ENCODE measurements around the gene APOA5.

APOA5 gene

DNA sequence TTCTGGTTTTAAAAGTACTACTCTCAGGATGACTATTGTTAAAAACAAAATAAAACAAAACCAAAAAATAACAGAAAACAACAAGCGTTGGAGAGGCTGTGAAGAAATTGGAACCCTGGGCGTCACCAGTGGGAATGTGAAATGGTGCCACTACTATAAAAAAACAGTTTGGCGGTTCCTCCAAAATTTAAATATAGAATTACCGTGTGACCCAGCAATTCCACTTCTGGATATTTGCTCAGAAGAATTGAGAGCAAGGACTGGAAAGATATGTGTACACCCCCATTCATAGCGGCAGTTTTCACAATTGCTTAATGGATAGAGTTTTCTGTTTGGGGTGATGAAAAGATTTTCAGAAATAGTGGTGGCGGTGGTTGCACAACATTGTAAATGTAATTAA, 22.8 kb upstream of the APOA5 start:
- no peak for DNase-seq (ENCODE audit: extremely low read depth, low read depth)
- TF ChIP-seq, protein P1, sequence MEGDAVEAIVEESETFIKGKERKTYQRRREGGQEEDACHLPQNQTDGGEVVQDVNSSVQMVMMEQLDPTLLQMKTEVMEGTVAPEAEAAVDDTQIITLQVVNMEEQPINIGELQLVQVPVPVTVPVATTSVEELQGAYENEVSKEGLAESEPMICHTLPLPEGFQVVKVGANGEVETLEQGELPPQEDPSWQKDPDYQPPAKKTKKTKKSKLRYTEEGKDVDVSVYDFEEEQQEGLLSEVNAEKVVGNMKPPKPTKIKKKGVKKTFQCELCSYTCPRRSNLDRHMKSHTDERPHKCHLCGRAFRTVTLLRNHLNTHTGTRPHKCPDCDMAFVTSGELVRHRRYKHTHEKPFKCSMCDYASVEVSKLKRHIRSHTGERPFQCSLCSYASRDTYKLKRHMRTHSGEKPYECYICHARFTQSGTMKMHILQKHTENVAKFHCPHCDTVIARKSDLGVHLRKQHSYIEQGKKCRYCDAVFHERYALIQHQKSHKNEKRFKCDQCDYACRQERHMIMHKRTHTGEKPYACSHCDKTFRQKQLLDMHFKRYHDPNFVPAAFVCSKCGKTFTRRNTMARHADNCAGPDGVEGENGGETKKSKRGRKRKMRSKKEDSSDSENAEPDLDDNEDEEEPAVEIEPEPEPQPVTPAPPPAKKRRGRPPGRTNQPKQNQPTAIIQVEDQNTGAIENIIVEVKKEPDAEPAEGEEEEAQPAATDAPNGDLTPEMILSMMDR (IDR thresholded peaks at IDR 0.05; ENCODE audit: low read depth, low read length): no peak

DNA sequence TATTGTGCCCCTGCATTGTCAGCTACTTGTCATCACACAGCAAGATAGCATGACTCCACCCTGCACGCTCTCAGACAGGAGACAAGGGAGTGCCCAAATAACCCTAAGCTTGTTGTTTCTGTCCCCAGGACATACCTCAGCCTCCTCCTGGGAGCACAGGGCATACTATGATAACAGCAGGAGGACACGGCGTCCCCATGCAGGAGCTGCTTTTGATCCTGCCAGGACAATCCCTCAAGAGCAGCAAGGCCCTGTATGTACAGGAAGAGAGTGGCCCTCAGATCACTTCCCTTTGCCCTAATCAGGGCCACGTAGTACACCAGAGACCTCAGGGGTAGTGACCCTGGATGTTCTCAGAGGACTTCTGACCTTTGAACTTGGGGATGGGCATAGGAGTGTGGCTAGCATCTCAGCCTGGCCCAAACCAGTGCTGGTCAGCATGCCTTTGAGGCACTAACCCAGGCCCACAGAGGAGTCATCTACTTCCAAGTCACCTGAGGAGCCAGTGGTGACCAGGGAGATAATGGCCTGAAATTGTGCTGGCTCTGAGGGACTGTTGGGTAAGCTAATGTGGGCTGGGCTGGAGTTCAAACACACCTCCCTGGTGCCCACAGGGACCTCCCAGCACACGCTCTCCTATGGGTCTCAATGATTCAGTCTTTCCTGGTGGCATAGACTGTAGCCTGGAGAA, 22.2 kb upstream of the APOA5 start:
- DNase-seq (ENCODE audit: extremely low read depth, low read depth): no peak
- TF ChIP-seq, protein P1 (IDR thresholded peaks at IDR 0.05; ENCODE audit: low read depth, low read length): no peak

DNA sequence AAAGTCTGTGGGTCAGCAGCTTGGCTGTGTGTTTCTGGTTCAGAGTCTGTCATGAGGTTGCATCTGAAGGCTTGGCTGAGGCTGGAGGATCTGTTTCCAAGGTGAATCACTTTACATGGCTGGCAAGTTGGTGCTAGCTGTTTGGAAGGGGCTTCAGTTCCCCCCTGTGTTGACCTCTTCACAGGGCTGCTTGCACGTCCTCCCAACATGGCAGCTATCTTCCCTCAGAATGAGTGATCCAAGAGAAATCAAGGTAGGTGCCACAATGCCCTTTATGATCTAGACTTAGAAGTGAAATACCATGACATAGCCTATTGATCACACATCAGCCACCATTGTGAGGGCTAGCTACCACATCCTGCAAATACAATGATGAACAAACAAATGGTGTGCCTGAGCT, 21.5 kb upstream of the APOA5 start:
- TF ChIP-seq, protein P1 (IDR thresholded peaks at IDR 0.05; ENCODE audit: low read depth, low read length): no peak
- no peak for DNase-seq (ENCODE audit: extremely low read depth, low read depth)

DNA sequence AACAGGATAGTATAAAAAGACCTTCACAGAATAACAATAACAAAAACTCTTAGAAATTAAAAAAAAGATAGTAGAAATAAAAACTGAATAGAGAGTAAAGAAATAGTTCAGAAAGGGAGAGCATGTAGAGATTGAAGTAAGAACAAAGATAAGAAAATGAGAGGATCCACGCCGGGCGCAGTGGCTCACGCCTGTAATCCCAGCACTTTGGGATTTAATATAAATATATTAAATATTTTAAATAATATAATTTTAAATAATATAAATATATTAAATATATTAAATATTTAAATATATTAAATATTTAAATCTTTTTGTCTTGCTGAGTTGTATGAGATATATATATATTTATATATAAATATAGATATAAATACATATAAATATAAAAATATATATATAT, 20.4 kb upstream of the APOA5 start:
- no peak for DNase-seq (ENCODE audit: extremely low read depth, low read depth)
- TF ChIP-seq, protein P1 (IDR thresholded peaks at IDR 0.05; ENCODE audit: low read depth, low read length): no peak

DNA sequence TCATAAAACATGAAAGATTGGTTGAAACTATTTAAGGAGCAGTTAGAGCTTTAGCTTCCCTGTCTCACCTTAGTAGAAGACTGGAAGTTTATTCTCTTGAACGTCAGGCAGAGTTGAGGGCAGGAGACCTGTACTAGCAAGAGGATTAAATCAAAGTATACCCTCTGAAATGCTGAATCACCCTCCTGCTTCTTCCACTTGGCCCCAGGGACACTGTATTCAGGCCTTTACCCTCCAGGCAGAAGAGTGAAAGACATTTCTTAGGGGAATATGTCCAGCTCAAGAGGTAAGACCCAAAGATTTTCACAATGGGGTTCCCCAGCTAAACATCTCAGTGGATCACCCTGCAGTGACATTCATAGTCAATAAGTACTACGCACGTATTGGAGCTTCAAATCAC, 19.5 kb upstream of the APOA5 start:
- no peak for DNase-seq (ENCODE audit: extremely low read depth, low read depth)
- TF ChIP-seq, protein P1 (IDR thresholded peaks at IDR 0.05; ENCODE audit: low read depth, low read length): no peak

DNA sequence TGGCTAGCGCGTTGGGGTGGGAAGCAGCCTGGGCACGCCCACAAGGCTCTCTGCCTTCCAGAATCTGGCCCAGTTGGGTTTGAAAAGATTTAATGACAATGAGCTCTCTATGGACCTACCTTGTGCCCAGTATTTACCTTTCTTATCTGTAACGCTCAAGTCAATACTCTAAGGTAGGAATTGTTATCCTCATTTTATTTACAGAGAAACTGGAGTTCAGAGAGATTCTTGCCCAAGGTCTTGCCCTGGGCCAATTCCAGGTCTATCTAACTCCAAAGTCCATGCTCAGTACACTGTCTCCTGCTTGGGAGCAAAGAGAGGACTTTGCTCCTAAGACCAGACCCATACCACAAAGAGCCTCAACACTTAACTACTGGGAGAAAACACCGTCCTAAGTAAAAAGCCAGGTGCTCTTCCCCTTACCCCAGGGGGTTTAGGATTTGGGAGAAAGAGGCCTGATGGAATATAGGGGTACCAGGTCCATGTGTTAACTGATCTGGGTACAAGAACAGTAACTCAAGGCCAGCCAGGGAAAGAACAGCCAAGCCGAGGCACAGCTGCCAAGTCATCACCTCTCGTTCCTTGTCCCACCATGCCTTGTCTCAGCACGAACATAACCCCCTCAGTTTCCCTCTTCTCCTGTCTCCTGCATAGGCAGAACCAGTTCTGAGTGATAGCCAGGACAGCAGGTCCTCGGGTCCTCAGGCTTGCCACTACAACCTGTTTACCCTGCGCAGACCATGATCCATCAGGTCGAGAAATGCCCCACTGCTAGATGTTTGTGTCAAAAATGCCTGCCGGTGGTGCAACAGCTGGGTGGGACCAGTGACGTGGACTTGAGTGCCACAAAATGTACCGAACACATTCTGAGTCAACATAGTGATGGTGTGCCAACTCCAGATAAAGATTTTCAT, 16.8 kb upstream of the APOA5 start:
- DNase-seq (ENCODE audit: extremely low read depth, low read depth): no peak
- TF ChIP-seq, protein P1 (IDR thresholded peaks at IDR 0.05; ENCODE audit: low read depth, low read length): no peak

Measured in AG09319 (cell line).